OCI-LY7 (cell line): ENCODE data around the gene MPHOSPH6.

ENCODE experiments used
- CTCF ChIP-seq: fragments of 200-600 bp; sonication (generic); conservative IDR thresholded peaks from 2 replicates; pipeline ENCODE4 v1.5.1; 2014; ENCODE audit warnings: mild to moderate bottlenecking, antibody characterized with exemption, low read length, moderate library complexity, mixed read lengths
- EZH2phosphoT487 ChIP-seq: fragments of 200-600 bp; sonication (generic); IDR thresholded peaks from 2 replicates; pipeline ENCODE4 v1.6.1; 2018; ENCODE audit warnings: low read depth, borderline replicate concordance, mild to moderate bottlenecking, mixed run types, antibody characterized with exemption, low read length, moderate library complexity, mixed read lengths

GRCh38 chr16:82124651-82125050 is 45.4 kb downstream of the MPHOSPH6 start:
- TF ChIP-seq CTCF (no peak), EZH2phosphoT487 (no peak)
